OCI-LY7 (cell line): ENCODE measurements around the gene ZFYVE16. TPM values are rescaled to one million over a fixed set of nuclear protein-coding genes. Genes with fewer than 3 reads are reported as not detected.
A peak's percentile ranks its signal among the peaks of the same experiment; 100 is the strongest.

ENCODE experiments used
- Bru-seq: library from RNA; stranded (reverse); fragments of 400-500 nt; gene quantifications from one replicate; lab custom pipeline; 2021; lab: Mats Ljungman, UMichigan
- BruChase-seq, 2 experiments: library from RNA; stranded (reverse); fragments of 400-500 nt; gene quantifications; one replicate each; lab custom pipeline; 2021; lab: Mats Ljungman, UMichigan
- BruUV-seq: library from RNA; stranded (reverse); fragments of 400-500 nt; replicated peaks from 2 replicates; lab custom pipeline; 2021; lab: Mats Ljungman, UMichigan
- CTCF ChIA-PET: fragments of 300-600 bp; sonication (Branson Sonifier 250); formaldehyde crosslinking; loops from one replicate; lab custom pipeline; 2022; ENCODE audit warnings: antibody characterized with exemption; ENCODE audit not compliant: unreplicated experiment; lab: Charles Lee
- POLR2A ChIA-PET: fragments of 300-600 bp; sonication (Branson Sonifier 250); formaldehyde crosslinking; loops from one replicate; lab custom pipeline; 2022; ENCODE audit warnings: antibody characterized with exemption; lab: Charles Lee
- DNase-seq: peaks from one replicate; pipeline ENCODE4 v3.0.0-alpha.2; 2015; ENCODE audit warnings: low spot score
- H2AFZ ChIP-seq: fragments of 200-600 bp; sonication (generic), shearing (Covaris generic); 2 replicates; pipeline ENCODE4 v1.6.1; 2014; ENCODE audit warnings: mild to moderate bottlenecking, antibody characterized with exemption, low read length, moderate library complexity
- H3K27ac ChIP-seq: fragments of 200-600 bp; sonication (generic); 2 replicates; pipeline ENCODE4 v1.5.1; 2014; ENCODE audit warnings: mixed run types, low read depth, mild to moderate bottlenecking, moderate library complexity, low read length, inconsistent platforms; ENCODE audit not compliant: poor library complexity, severe bottlenecking
- H3K36me3 ChIP-seq: fragments of 200-600 bp; sonication (generic); 2 replicates; pipeline ENCODE4 v1.6.1; 2014; ENCODE audit warnings: mild to moderate bottlenecking, antibody characterized with exemption, low read length, moderate library complexity, mixed read lengths; ENCODE audit not compliant: insufficient read depth
- H3K4me1 ChIP-seq: fragments of 200-600 bp; sonication (generic); 2 replicates; pipeline ENCODE4 v1.5.1; 2014; ENCODE audit warnings: mild to moderate bottlenecking, low read length; ENCODE audit not compliant: insufficient read depth, poor library complexity, severe bottlenecking
- H3K4me2 ChIP-seq: fragments of 200-600 bp; sonication (generic); 2 replicates; pipeline ENCODE4 v1.6.1; 2014; ENCODE audit warnings: mild to moderate bottlenecking, low read length
- H3K4me3 ChIP-seq: fragments of 200-600 bp; sonication (generic); 2 replicates; pipeline ENCODE4 v1.5.1; 2014; ENCODE audit warnings: mild to moderate bottlenecking, low read depth, low read length; ENCODE audit not compliant: poor library complexity, severe bottlenecking
- H3K79me2 ChIP-seq: fragments of 200-600 bp; sonication (generic); 2 replicates; pipeline ENCODE4 v1.6.1; 2016; ENCODE audit warnings: low read depth, mild to moderate bottlenecking, low read length, moderate library complexity, mixed read lengths; ENCODE audit not compliant: insufficient read depth
- H3K9me2 ChIP-seq: fragments of 200-600 bp; sonication (generic); 2 replicates; pipeline ENCODE4 v1.6.1; 2016; ENCODE audit warnings: mild to moderate bottlenecking, low read length, mixed read lengths; ENCODE audit not compliant: insufficient read depth
- H3K9me3 ChIP-seq: fragments of 200-600 bp; sonication (generic); 2 replicates; pipeline ENCODE4 v1.6.1; 2014; ENCODE audit warnings: mild to moderate bottlenecking, mixed run types, low read length, mixed read lengths
- H4K20me1 ChIP-seq: fragments of 200-600 bp; sonication (generic); 2 replicates; pipeline ENCODE4 v1.6.1; 2014; ENCODE audit warnings: mild to moderate bottlenecking, antibody characterized with exemption, low read length, moderate library complexity, mixed read lengths; ENCODE audit not compliant: insufficient read depth
- CTCF ChIP-seq: fragments of 200-600 bp; sonication (generic); conservative IDR thresholded peaks from 2 replicates; pipeline ENCODE4 v1.5.1; 2014; ENCODE audit warnings: mild to moderate bottlenecking, antibody characterized with exemption, low read length, moderate library complexity, mixed read lengths
- EZH2phosphoT487 ChIP-seq: fragments of 200-600 bp; sonication (generic); IDR thresholded peaks from 2 replicates; pipeline ENCODE4 v1.6.1; 2018; ENCODE audit warnings: low read depth, borderline replicate concordance, mild to moderate bottlenecking, mixed run types, antibody characterized with exemption, low read length, moderate library complexity, mixed read lengths
- intact Hi-C: fragments of 100-400 bp; cut with micrococcal nuclease; formaldehyde crosslinking; loops from one replicate; pipeline ENCODE4 v1.10.0; 2022; ENCODE audit not compliant: unreplicated experiment
- long read RNA-seq: library from polyadenylated mRNA; stranded (forward); transcript quantifications from one replicate; pipeline ENCODE4 v2.0.0, GENCODE V29; 2022
- total RNA-seq, 2 experiments: library from RNA; depleted of rRNA in 1 of 2; stranded (reverse); fragments of >200 nt in 1 of 2; shearing (Covaris generic) in 1 of 2; gene quantifications; 2 replicates each; pipeline ENCODE4 v1.2.3, GENCODE V29; 2014 to 2022

The ZFYVE16 gene
- 8.0 and 8.7 TPM in 2 replicates for total RNA-seq (2014; rRNA removed; shearing (Covaris generic))
- 21.6 and 23.2 TPM in 2 replicates for total RNA-seq (2022)
- Bru-seq, nascent RNA = percentile 61 among the genes with signal in this experiment
- percentile 64 among the genes with signal in this experiment for BruChase-seq, experiment 1, labeled RNA remaining after a 6-hour chase
- BruChase-seq, experiment 2, labeled RNA remaining after a 2-hour chase = percentile 65 among the genes with signal in this experiment
- long read RNA-seq, full-length matches to known transcripts = 11 of 16 reads
- long read RNA-seq, partial matches to known transcripts = 2 of 16 reads
- long read RNA-seq, other reads (novel, unspliced or antisense) = 3 of 16 reads

GRCh38 chr5:80407735-80408483 is at the start of gene ZFYVE16:
ZFYVE16 (plus strand) TSS chr5:80408064; CDS start chr5:80434148, 26,084 bp downstream.
- Histone ChIP-seq H3K4me1 (peaks cover 12% of the 10 kb centered on the region), H3K9me3 (no peaks in the 10 kb centered on the region), H3K36me3 (no peaks in the 10 kb centered on the region), H3K27ac (peak within 1 kb of the TSS; percentile 56), H3K4me2 (peak within 1 kb of the TSS; percentile 80), H3K79me2 (peaks cover 5% of the 10 kb centered on the region; the same call in 1 of the 2 replicates), H2AFZ (peak within 1 kb of the TSS; percentile 91), H4K20me1 (no peaks in the 10 kb centered on the region), H3K4me3 (peak within 1 kb of the TSS; percentile 99), H3K9me2 (no peaks in the 10 kb centered on the region)
- intact Hi-C loops = loop anchor here (10.0 kb wide), 1 partner anchor 247 kb away; the partner anchor contains the start of genes DHFR and MSH3
- ChIA-PET CTCF (no interaction called here), POLR2A (interaction anchor here (0.7 to 1.7 kb wide), 4 partner anchors 21 to 248 kb away, joined by 3 to 6 read pairs (median 4); no protein-coding TSS in a partner anchor)
- 0 out of 2 replicates have a peak, but pooled peaks have one; percentile 21 for TF ChIP-seq CTCF
- TF ChIP-seq EZH2phosphoT487 = no peak
- peak; percentile 97 for DNase-seq
- no TSS peak for BruUV-seq

- no peaks in the 10 kb centered on the region for H3K36me3 ChIP-seq
- DNase-seq = no peak
- no peak for TF ChIP-seq EZH2phosphoT487
- TF ChIP-seq CTCF = no peak
- H3K4me1 ChIP-seq = no peaks in the 10 kb centered on the region
- H4K20me1 ChIP-seq = no peaks in the 10 kb centered on the region
- H3K9me2 ChIP-seq = no peaks in the 10 kb centered on the region
- no peak overlapping the region for H3K4me2 ChIP-seq
- H3K9me3 ChIP-seq = no peaks in the 10 kb centered on the region
- no peak overlapping the region for H3K27ac ChIP-seq
- no TSS peak for BruUV-seq
- H3K79me2 ChIP-seq = no peaks in the 10 kb centered on the region
- no peak overlapping the region for H2AFZ ChIP-seq
- POLR2A ChIA-PET = interaction anchor here (0.8 kb wide), 1 partner anchor 8 kb away, joined by 3 read pairs; no protein-coding TSS in a partner anchor
- intact Hi-C loops = no loop called here
- CTCF ChIA-PET = no interaction called here
- no peak overlapping the region for H3K4me3 ChIP-seq
These were observed 46.9 kb upstream of the ZFYVE16 start for GRCh38 chr5:80360914-80361444.
